ENCODE measurements around the gene TRIM44. TPM values are rescaled to one million over a fixed set of nuclear protein-coding genes. Genes with fewer than 3 reads are reported as not detected.
A peak's percentile ranks its signal among the peaks of the same experiment; 100 is the strongest.

The TRIM44 gene
- total and polyA plus RNA-seq, 12 donors = 5.5 to 89.8 (median 34.1) TPM

GRCh38 chr11:35723913-35724312 lies 61.3 kb downstream of the TRIM44 start:
- H3K9me3 ChIP-seq (replicated peaks in 1 of 3) = no peaks in the 10 kb centered on the region
- TF ChIP-seq, protein P1, sequence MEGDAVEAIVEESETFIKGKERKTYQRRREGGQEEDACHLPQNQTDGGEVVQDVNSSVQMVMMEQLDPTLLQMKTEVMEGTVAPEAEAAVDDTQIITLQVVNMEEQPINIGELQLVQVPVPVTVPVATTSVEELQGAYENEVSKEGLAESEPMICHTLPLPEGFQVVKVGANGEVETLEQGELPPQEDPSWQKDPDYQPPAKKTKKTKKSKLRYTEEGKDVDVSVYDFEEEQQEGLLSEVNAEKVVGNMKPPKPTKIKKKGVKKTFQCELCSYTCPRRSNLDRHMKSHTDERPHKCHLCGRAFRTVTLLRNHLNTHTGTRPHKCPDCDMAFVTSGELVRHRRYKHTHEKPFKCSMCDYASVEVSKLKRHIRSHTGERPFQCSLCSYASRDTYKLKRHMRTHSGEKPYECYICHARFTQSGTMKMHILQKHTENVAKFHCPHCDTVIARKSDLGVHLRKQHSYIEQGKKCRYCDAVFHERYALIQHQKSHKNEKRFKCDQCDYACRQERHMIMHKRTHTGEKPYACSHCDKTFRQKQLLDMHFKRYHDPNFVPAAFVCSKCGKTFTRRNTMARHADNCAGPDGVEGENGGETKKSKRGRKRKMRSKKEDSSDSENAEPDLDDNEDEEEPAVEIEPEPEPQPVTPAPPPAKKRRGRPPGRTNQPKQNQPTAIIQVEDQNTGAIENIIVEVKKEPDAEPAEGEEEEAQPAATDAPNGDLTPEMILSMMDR (IDR thresholded peaks at IDR 0.05) = no peak
- TF ChIP-seq POLR2A (IDR thresholded peaks at IDR 0.05) = no peak
- H3K27me3 ChIP-seq = no peaks in the 10 kb centered on the region
- H3K27ac ChIP-seq = no peak overlapping the region
- intact Hi-C loops (cut with DNase I) = no loop called here
- peaks cover 14 to 18% of the 10 kb centered on the region in 2 donors for H3K4me1 ChIP-seq (replicated peaks in 1 of 2)
- 87 to 95% (median 92%) methylated on average over 2 of the region's 2 CpGs for WGBS, 4 donors
- no peak for DNase-seq
- H3K36me3 ChIP-seq (replicated peaks in 1 of 2) = peaks cover 0 to 8% of the 10 kb centered on the region in 2 donors
- no peak overlapping the region for H3K4me3 ChIP-seq

GRCh38 chr11:35725885-35726284 lies 63.3 kb downstream of the TRIM44 start:
- intact Hi-C loops (cut with DNase I) = no loop called here
- peaks cover 14 to 18% of the 10 kb centered on the region in 2 donors for H3K4me1 ChIP-seq (replicated peaks in 1 of 2)
- peaks cover 0 to 8% of the 10 kb centered on the region in 2 donors for H3K36me3 ChIP-seq (replicated peaks in 1 of 2)
- no peak overlapping the region for H3K4me3 ChIP-seq
- DNase-seq = peak in 6 of 7 donors; percentile 29 to 52 (median 43)
- H3K27ac ChIP-seq = no peak overlapping the region
- no peaks in the 10 kb centered on the region for H3K27me3 ChIP-seq
- TF ChIP-seq, protein P1 (IDR thresholded peaks at IDR 0.05) = no peak
- no peak for TF ChIP-seq POLR2A (IDR thresholded peaks at IDR 0.05)
- peaks cover 0 to 12% (median 7%) of the 10 kb centered on the region in 3 donors for H3K9me3 ChIP-seq (replicated peaks in 1 of 3)
- 90 to 95% (median 93%) methylated on average over 2 of the region's 2 CpGs for WGBS, 4 donors

DNA sequence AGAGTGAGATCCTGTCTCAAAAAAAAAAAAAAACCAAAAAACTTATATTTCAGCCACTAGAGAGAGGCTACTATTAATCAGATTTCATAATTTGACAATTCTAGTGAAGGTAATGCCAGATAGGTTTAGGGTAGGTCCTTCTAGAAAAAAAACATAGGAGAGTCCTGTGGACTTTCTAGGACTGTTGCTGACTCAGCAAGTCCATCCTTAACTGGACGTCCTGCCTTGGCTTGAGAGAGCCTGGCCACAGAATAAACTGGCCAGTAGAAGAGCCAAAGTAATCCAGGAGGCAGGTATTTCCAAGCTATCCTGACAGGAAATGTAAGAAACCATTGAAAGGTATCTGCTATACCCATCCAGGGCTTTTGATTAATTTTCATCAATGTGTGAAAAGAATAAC lies 64.6 kb downstream of the TRIM44 start:
- 70 to 83% (median 73%) methylated on average over 1 of the region's 1 CpG for WGBS, 4 donors
- intact Hi-C loops (cut with DNase I) = no loop called here
- Histone ChIP-seq H3K27me3 (no peaks in the 10 kb centered on the region), H3K36me3 (replicated peaks in 1 of 2) (peaks cover 0 to 8% of the 10 kb centered on the region in 2 donors), H3K4me1 (replicated peaks in 1 of 2) (peaks cover 6 to 7% of the 10 kb centered on the region in 2 donors), H3K27ac (no peak overlapping the region), H3K9me3 (replicated peaks in 1 of 3) (peaks cover 0 to 15% (median 7%) of the 10 kb centered on the region in 3 donors), H3K4me3 (no peak overlapping the region)
- DNase-seq = no peak
- TF ChIP-seq, protein P1 (IDR thresholded peaks at IDR 0.05) = no peak
- TF ChIP-seq POLR2A (IDR thresholded peaks at IDR 0.05) = no peak

DNA sequence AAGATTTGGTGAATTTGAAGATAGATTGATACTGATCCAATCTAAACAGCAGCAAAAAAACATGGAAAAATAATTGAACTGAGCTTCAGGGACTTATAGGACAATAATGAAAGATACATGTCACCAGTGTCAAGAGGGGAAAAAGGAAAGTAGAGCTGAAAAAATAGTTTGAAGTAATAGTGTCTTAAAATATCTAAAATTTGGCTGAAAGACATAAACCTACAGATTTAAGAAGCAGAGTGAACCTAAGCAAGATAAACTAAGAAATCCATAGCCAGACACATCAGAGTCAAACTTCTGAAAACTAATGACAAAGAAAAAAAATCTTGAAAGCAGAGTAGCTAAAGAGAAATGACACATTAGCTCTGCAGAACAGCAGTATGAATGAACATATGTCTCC lies 67.7 kb downstream of the TRIM44 start:
- intact Hi-C loops (cut with DNase I) = no loop called here
- DNase-seq = no peak
- TF ChIP-seq, protein P1 (IDR thresholded peaks at IDR 0.05) = no peak
- TF ChIP-seq POLR2A (IDR thresholded peaks at IDR 0.05) = no peak
- Histone ChIP-seq H3K36me3 (replicated peaks in 1 of 2) (peaks cover 0 to 8% of the 10 kb centered on the region in 2 donors), H3K9me3 (replicated peaks in 1 of 3) (peaks cover 0 to 15% (median 11%) of the 10 kb centered on the region in 3 donors), H3K4me1 (replicated peaks in 1 of 2) (no peaks in the 10 kb centered on the region), H3K4me3 (no peak overlapping the region), H3K27ac (no peak overlapping the region), H3K27me3 (no peaks in the 10 kb centered on the region)
